ENCODE measurements around the gene HOXB4.

The HOXB4 gene

GRCh38 chr17:48558057-48558830 lies 19.9 kb downstream of the HOXB4 start:
- DNase-seq = no peak

- no peak for DNase-seq
These were observed 21.4 kb downstream of the HOXB4 start for GRCh38 chr17:48556576-48557401.

GRCh38 chr17:48556229-48556575 lies 21.9 kb downstream of the HOXB4 start:
- no peak for DNase-seq

- no peak for DNase-seq
These were observed 22.6 kb downstream of the HOXB4 start for GRCh38 chr17:48555258-48556228.

GRCh38 chr17:48554412-48555257 lies 23.5 kb downstream of the HOXB4 start:
- no peak for DNase-seq

GRCh38 chr17:48553826-48554225 lies 24.3 kb downstream of the HOXB4 start:
- DNase-seq = no peak

- DNase-seq = no peak
These were observed 25.0 kb downstream of the HOXB4 start for GRCh38 chr17:48553190-48553547.

GRCh38 chr17:48552466-48553189 lies 25.5 kb downstream of the HOXB4 start:
- no peak for DNase-seq

- no peak for DNase-seq
These were observed 26.3 kb downstream of the HOXB4 start for GRCh38 chr17:48551596-48552465.

GRCh38 chr17:48551214-48551555 lies 27.0 kb downstream of the HOXB4 start:
- DNase-seq = no peak

GRCh38 chr17:48550502-48551213 lies 27.5 kb downstream of the HOXB4 start:
- no peak for DNase-seq

GRCh38 chr17:48549914-48550501 lies 28.1 kb downstream of the HOXB4 start:
- DNase-seq = no peak

GRCh38 chr17:48549281-48549630 lies 28.9 kb downstream of the HOXB4 start:
- no peak for DNase-seq

GRCh38 chr17:48548523-48549280 lies 29.4 kb downstream of the HOXB4 start:
- DNase-seq = no peak

- peak; percentile 54 for DNase-seq
These were observed 30.2 kb downstream of the HOXB4 start for GRCh38 chr17:48547808-48548522.

GRCh38 chr17:48546924-48547807 lies 31.0 kb downstream of the HOXB4 start:
- DNase-seq = no peak
